Ectodermal cell (in vitro differentiated cells): ENCODE measurements around the gene TUT7.

Experiments
- H3K27ac ChIP-seq: 2 replicates; pipeline ENCODE4 v1.7.0; 2013; ENCODE audit warnings: mild to moderate bottlenecking, low read depth, low read length; ENCODE audit not compliant: insufficient read depth, poor library complexity, severe bottlenecking
- H3K27me3 ChIP-seq: 2 replicates; pipeline ENCODE4 v1.7.0; 2013; ENCODE audit warnings: mild to moderate bottlenecking, low read length; ENCODE audit not compliant: insufficient read depth, control insufficient read depth, poor library complexity, severe bottlenecking
- H3K36me3 ChIP-seq: one replicate; pipeline ENCODE4 v1.7.0; 2013; ENCODE audit warnings: low read length; ENCODE audit not compliant: control insufficient read depth, insufficient read depth
- H3K4me1 ChIP-seq: one replicate; pipeline ENCODE4 v1.7.0; 2013; ENCODE audit warnings: low read length; ENCODE audit not compliant: control insufficient read depth, insufficient read depth
- H3K4me3 ChIP-seq: 2 replicates; pipeline ENCODE4 v1.7.0; 2013; ENCODE audit warnings: low read depth, low read length, control low read depth; ENCODE audit not compliant: insufficient read depth
- H3K9me3 ChIP-seq: 2 replicates; pipeline ENCODE4 v1.7.0; 2013; ENCODE audit warnings: mild to moderate bottlenecking, low read length, moderate library complexity; ENCODE audit not compliant: control insufficient read depth
- WGBS, 2 experiments: methylation state at CpG; one replicate each; pipeline ENCODE4 v1.1.7; 2013; ENCODE audit warnings: missing lambda C conversion rate in 2 of 2; 5-methylcytosine and 5-hydroxymethylcytosine counted together

TUT7 gene

GRCh38 chr9:86350006-86350760 lies 4.0 kb downstream of the TUT7 start:
- 86 to 93% methylated on average over 11 of the region's 12 CpGs for WGBS, 2 experiments
- Histone ChIP-seq H3K27me3 (peaks cover 6% of the 10 kb centered on the region), H3K27ac (no peak overlapping the region), H3K4me1 (no peaks in the 10 kb centered on the region), H3K36me3 (peaks cover 3% of the 10 kb centered on the region), H3K9me3 (no peaks in the 10 kb centered on the region), H3K4me3 (no peak overlapping the region)

GRCh38 chr9:86349271-86349670 lies 4.9 kb downstream of the TUT7 start:
- H3K27ac ChIP-seq = no peak overlapping the region
- no peak overlapping the region for H3K4me3 ChIP-seq
- WGBS, 2 experiments = 90 to 100% methylated on average over 2 of the region's 3 CpGs
- H3K27me3 ChIP-seq = no peaks in the 10 kb centered on the region
- peaks cover 7% of the 10 kb centered on the region for H3K36me3 ChIP-seq
- no peaks in the 10 kb centered on the region for H3K4me1 ChIP-seq
- H3K9me3 ChIP-seq = no peaks in the 10 kb centered on the region

- H3K27ac ChIP-seq = no peak overlapping the region
- H3K36me3 ChIP-seq = peaks cover 7% of the 10 kb centered on the region
- no peaks in the 10 kb centered on the region for H3K4me1 ChIP-seq
- H3K4me3 ChIP-seq = no peak overlapping the region
- H3K9me3 ChIP-seq = no peaks in the 10 kb centered on the region
- WGBS, 2 experiments = 99 to 100% methylated on average over 2 of the region's 2 CpGs
- H3K27me3 ChIP-seq = no peaks in the 10 kb centered on the region
Measured at GRCh38 chr9:86347991-86348390, 6.2 kb downstream of the TUT7 start.

- Histone ChIP-seq H3K27ac (no peak overlapping the region), H3K4me3 (no peak overlapping the region), H3K27me3 (no peaks in the 10 kb centered on the region), H3K36me3 (peaks cover 13% of the 10 kb centered on the region), H3K4me1 (no peaks in the 10 kb centered on the region), H3K9me3 (no peaks in the 10 kb centered on the region)
- WGBS, 2 experiments = 100% methylated on average over 1 to 2 of the region's 2 CpGs
Measured at GRCh38 chr9:86344818-86345217, 9.4 kb downstream of the TUT7 start.

- H3K4me3 ChIP-seq = no peak overlapping the region
- no peaks in the 10 kb centered on the region for H3K9me3 ChIP-seq
- H3K27me3 ChIP-seq = no peaks in the 10 kb centered on the region
- peaks cover 20% of the 10 kb centered on the region for H3K36me3 ChIP-seq
- H3K27ac ChIP-seq = no peak overlapping the region
- WGBS, 2 experiments = 90 to 93% methylated on average over 3 of the region's 3 CpGs
- no peaks in the 10 kb centered on the region for H3K4me1 ChIP-seq
Measured at GRCh38 chr9:86342269-86342668, 11.9 kb downstream of the TUT7 start.

- Histone ChIP-seq H3K27me3 (no peaks in the 10 kb centered on the region), H3K4me3 (no peak overlapping the region), H3K27ac (no peak overlapping the region), H3K4me1 (no peaks in the 10 kb centered on the region), H3K9me3 (no peaks in the 10 kb centered on the region), H3K36me3 (peaks cover 26% of the 10 kb centered on the region)
- 92 to 93% methylated on average over 2 to 3 of the region's 3 CpGs for WGBS, 2 experiments
Measured at GRCh38 chr9:86341007-86341491, 13.2 kb downstream of the TUT7 start.

GRCh38 chr9:86340356-86341006 lies 13.7 kb downstream of the TUT7 start:
- H3K4me3 ChIP-seq = no peak overlapping the region
- H3K4me1 ChIP-seq = no peaks in the 10 kb centered on the region
- no peaks in the 10 kb centered on the region for H3K9me3 ChIP-seq
- peaks cover 25% of the 10 kb centered on the region for H3K36me3 ChIP-seq
- H3K27ac ChIP-seq = no peak overlapping the region
- no peaks in the 10 kb centered on the region for H3K27me3 ChIP-seq
- 60 to 77% methylated on average over 1 of the region's 1 CpG for WGBS, 2 experiments

- H3K9me3 ChIP-seq = no peaks in the 10 kb centered on the region
- no peak overlapping the region for H3K27ac ChIP-seq
- 94 to 99% methylated on average over 7 to 9 of the region's 9 CpGs for WGBS, 2 experiments
- H3K4me3 ChIP-seq = no peak overlapping the region
- H3K36me3 ChIP-seq = peaks cover 19% of the 10 kb centered on the region
- H3K4me1 ChIP-seq = no peaks in the 10 kb centered on the region
- no peaks in the 10 kb centered on the region for H3K27me3 ChIP-seq
Measured at GRCh38 chr9:86337469-86338108, 16.6 kb downstream of the TUT7 start.

GRCh38 chr9:86336058-86336457 lies 18.2 kb downstream of the TUT7 start:
- Histone ChIP-seq H3K27me3 (no peaks in the 10 kb centered on the region), H3K36me3 (peaks cover 12% of the 10 kb centered on the region)

GRCh38 chr9:86333651-86334050 lies 20.6 kb downstream of the TUT7 start:
- no peaks in the 10 kb centered on the region for H3K9me3 ChIP-seq
- peaks cover 9% of the 10 kb centered on the region for H3K36me3 ChIP-seq
- no peaks in the 10 kb centered on the region for H3K4me1 ChIP-seq
- H3K4me3 ChIP-seq = no peak overlapping the region
- no peak overlapping the region for H3K27ac ChIP-seq
- no peaks in the 10 kb centered on the region for H3K27me3 ChIP-seq
- WGBS, 2 experiments = 91% methylated on average over 2 of the region's 2 CpGs

More at GRCh38 chr9:86336058-86336457, 18.2 kb downstream of the TUT7 start:
- 94 to 100% methylated on average over 1 of the region's 1 CpG for WGBS, 2 experiments
- Histone ChIP-seq H3K4me1 (no peaks in the 10 kb centered on the region), H3K4me3 (no peak overlapping the region), H3K9me3 (no peaks in the 10 kb centered on the region), H3K27ac (no peak overlapping the region)
